HG02623 (cell line): Measurements from ENCODE around the gene HES4.
A peak's percentile ranks its signal among the peaks of the same experiment; 100 is the strongest.

ENCODE experiments used
- ATAC-seq: cut with Tn5 transposase; IDR thresholded peaks from one replicate; pipeline ENCODE4 v1.9.1; 2021; ENCODE audit warnings: moderate library complexity; ENCODE audit not compliant: unreplicated experiment

The HES4 gene

GRCh38 chr1:969260-969855, 30.5 kb downstream of the HES4 start:
- no peak for ATAC-seq

- no peak for ATAC-seq
Measured at GRCh38 chr1:967466-968343, 32.2 kb downstream of the HES4 start.

- peak; percentile 68 for ATAC-seq
Measured at GRCh38 chr1:966704-967300, 33.1 kb downstream of the HES4 start.

- peak; percentile 12 for ATAC-seq
Measured at GRCh38 chr1:966135-966703, 33.7 kb downstream of the HES4 start, which contains the start of gene PLEKHN1. Gene PLEKHN1 (plus strand): TSS chr1:966482. CDS start chr1:966532, 50 bp downstream.

- ATAC-seq: no peak
Measured at GRCh38 chr1:965526-966134, 34.3 kb downstream of the HES4 start.

GRCh38 chr1:964691-965525, 35.0 kb downstream of the HES4 start:
- no peak for ATAC-seq

- no peak for ATAC-seq
Measured at GRCh38 chr1:963746-964525, 36.0 kb downstream of the HES4 start.

- no peak for ATAC-seq
Measured at GRCh38 chr1:963301-963651, 36.6 kb downstream of the HES4 start.

- ATAC-seq: no peak
Measured at GRCh38 chr1:962381-963300, 37.3 kb downstream of the HES4 start.

- ATAC-seq: no peak
Measured at GRCh38 chr1:961132-961669, 38.7 kb downstream of the HES4 start.

GRCh38 chr1:960363-961131, 39.4 kb downstream of the HES4 start, which contains the start of gene KLHL17:
Gene KLHL17 (plus strand): TSS chr1:960584. CDS start chr1:960694, 110 bp downstream.
- peak; percentile 34 for ATAC-seq

GRCh38 chr1:959731-960362, 40.0 kb downstream of the HES4 start:
- no peak for ATAC-seq

GRCh38 chr1:958823-959730, 40.8 kb downstream of the HES4 start, which contains the start of gene NOC2L:
Gene NOC2L (minus strand): TSS chr1:959256. CDS start chr1:959240, 16 bp downstream.
- ATAC-seq: peak; percentile 76

- ATAC-seq: no peak
Measured at GRCh38 chr1:956636-957035, 43.3 kb downstream of the HES4 start.

GRCh38 chr1:955474-955873, 44.4 kb downstream of the HES4 start:
- ATAC-seq: no peak

- ATAC-seq: no peak
Measured at GRCh38 chr1:954927-955326, 45.0 kb downstream of the HES4 start.
